Measurements from ENCODE around the gene BCL7A.

The BCL7A gene

DNA sequence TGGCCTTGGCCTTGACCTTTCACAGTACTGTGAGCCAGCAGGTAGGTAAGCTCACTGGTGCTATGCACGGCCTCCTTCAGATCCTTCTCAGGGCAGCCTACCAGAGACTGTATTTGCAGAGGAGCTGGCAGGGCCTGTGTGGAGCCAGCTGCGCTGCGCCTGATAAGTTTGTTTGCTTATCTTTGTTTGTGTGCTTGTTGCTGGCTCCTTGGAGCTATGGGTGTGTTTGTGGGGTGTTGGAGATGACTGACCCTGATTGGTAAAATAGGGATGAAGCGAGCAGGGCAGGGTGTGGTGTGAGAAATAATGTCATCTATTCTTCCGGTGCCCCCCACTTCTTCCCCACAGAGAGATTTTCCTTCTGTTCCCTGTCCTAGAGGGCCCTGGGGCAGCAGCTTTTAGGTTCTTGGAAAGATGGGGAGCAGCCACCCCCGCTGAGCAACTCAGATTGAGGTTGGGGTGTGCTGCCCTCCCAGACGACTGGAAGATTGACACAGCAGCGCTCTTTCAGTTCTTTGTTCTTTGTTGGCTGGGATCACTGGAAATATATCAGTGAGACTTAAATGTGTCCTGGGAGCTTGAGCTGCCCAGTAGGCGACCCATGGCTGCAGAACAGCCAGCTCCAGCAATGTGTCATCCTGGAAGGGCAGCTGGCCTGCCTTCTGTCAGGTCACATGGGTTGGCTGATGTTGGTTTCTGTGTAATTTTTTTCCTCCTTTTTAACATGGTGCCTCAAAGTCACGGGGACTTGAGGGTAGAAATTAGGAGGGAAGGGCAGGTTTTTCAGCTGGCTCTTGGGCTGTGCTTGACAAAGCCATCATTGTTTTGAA, 76.5 kb downstream of the BCL7A start:
- peaks cover 2% of the 10 kb centered on the region for H3K9me3 ChIP-seq (ENCODE audit: severe bottlenecking)
- no peaks in the 10 kb centered on the region for H3K36me3 ChIP-seq
- DNase-seq, result peak; percentile 30
- peak overlapping the region; percentile 31; the same call in 1 of the 2 replicates for H3K27ac ChIP-seq
- H3K4me3 ChIP-seq (ENCODE audit: low read depth, low read length), result no peak overlapping the region
- H3K27me3 ChIP-seq (ENCODE audit: insufficient read depth, low read depth, severe bottlenecking), result no peaks in the 10 kb centered on the region
- TF ChIP-seq, protein P1, sequence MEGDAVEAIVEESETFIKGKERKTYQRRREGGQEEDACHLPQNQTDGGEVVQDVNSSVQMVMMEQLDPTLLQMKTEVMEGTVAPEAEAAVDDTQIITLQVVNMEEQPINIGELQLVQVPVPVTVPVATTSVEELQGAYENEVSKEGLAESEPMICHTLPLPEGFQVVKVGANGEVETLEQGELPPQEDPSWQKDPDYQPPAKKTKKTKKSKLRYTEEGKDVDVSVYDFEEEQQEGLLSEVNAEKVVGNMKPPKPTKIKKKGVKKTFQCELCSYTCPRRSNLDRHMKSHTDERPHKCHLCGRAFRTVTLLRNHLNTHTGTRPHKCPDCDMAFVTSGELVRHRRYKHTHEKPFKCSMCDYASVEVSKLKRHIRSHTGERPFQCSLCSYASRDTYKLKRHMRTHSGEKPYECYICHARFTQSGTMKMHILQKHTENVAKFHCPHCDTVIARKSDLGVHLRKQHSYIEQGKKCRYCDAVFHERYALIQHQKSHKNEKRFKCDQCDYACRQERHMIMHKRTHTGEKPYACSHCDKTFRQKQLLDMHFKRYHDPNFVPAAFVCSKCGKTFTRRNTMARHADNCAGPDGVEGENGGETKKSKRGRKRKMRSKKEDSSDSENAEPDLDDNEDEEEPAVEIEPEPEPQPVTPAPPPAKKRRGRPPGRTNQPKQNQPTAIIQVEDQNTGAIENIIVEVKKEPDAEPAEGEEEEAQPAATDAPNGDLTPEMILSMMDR (IDR thresholded peaks at IDR 0.05; ENCODE audit: low read depth, low read length), result no peak

DNA sequence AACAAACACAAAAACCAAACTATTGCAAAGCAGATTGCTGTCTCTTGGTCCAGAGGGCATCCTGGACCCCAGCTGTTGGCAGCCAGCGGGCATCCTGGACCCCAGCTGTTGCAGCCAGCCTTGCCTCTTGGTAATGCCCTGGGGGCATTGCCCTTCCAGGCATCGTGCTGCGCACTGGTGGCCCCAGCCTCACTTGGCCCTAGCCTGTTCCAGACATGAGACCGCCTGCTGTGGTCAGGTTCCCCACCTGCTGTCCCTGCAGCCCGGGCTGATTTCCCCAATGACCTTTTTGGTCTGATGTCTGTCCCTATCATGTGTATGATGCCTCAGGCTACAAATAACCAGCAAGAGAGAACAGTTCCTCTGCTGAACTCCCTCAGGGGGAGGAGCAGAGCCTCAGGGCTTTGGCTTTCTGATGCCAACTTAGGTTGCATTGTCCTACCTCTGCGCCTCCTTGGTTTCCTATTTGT, 77.6 kb downstream of the BCL7A start:
- Histone ChIP-seq H3K4me3 (ENCODE audit: low read depth, low read length) (no peak overlapping the region), H3K27me3 (ENCODE audit: insufficient read depth, low read depth, severe bottlenecking) (no peaks in the 10 kb centered on the region), H3K36me3 (no peaks in the 10 kb centered on the region), H3K27ac (no peak overlapping the region), H3K9me3 (ENCODE audit: severe bottlenecking) (peaks cover 2% of the 10 kb centered on the region)
- TF ChIP-seq, protein P1 (IDR thresholded peaks at IDR 0.05; ENCODE audit: low read depth, low read length), result no peak
- DNase-seq, result no peak

DNA sequence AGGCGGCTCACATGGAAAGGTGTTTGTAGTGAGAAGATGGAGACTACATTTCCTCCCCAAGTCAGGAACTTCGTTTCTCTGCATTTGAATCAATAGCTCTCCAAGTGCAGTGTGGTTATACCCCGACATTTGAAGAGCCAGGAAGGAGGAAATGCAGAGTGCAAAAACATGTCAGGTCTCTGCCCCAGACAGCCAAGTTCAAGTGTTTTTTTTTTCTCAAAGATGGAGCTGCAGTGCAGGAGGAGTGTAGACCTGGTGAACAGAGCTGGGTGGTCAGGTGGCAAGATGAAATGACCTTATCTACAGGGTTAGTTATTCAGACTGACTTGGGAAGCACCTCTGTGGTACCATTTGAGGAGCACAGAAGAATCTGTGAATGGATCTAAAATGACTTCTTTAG, 78.2 kb downstream of the BCL7A start:
- no peaks in the 10 kb centered on the region for H3K9me3 ChIP-seq (ENCODE audit: severe bottlenecking)
- no peak for DNase-seq
- no peaks in the 10 kb centered on the region for H3K36me3 ChIP-seq
- TF ChIP-seq, protein P1 (IDR thresholded peaks at IDR 0.05; ENCODE audit: low read depth, low read length), result no peak
- no peak overlapping the region for H3K27ac ChIP-seq
- no peak overlapping the region for H3K4me3 ChIP-seq (ENCODE audit: low read depth, low read length)
- H3K27me3 ChIP-seq (ENCODE audit: insufficient read depth, low read depth, severe bottlenecking), result no peaks in the 10 kb centered on the region

DNA sequence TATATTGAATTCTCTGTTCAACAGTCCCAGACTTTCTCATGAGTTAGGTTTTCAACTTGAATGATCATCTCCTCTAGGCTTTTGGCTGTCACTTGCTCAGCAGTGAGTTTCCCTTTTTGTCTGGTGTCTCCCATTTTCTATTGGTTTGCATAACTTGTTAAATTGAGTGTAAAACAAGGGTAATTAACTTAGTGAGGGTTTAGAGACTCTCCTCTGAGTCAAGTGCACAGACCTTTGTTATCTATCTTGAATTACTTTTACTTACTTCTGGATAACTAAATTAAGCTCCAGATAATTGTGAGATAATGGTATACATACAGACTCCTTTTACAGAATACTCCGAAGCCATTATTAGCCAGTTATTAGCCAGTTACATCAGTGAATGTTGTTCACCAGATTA, 78.9 kb downstream of the BCL7A start:
- H3K27me3 ChIP-seq (ENCODE audit: insufficient read depth, low read depth, severe bottlenecking), result no peaks in the 10 kb centered on the region
- no peak for DNase-seq
- no peak overlapping the region for H3K27ac ChIP-seq
- no peaks in the 10 kb centered on the region for H3K36me3 ChIP-seq
- TF ChIP-seq, protein P1 (IDR thresholded peaks at IDR 0.05; ENCODE audit: low read depth, low read length), result no peak
- no peaks in the 10 kb centered on the region for H3K9me3 ChIP-seq (ENCODE audit: severe bottlenecking)
- no peak overlapping the region for H3K4me3 ChIP-seq (ENCODE audit: low read depth, low read length)

DNA sequence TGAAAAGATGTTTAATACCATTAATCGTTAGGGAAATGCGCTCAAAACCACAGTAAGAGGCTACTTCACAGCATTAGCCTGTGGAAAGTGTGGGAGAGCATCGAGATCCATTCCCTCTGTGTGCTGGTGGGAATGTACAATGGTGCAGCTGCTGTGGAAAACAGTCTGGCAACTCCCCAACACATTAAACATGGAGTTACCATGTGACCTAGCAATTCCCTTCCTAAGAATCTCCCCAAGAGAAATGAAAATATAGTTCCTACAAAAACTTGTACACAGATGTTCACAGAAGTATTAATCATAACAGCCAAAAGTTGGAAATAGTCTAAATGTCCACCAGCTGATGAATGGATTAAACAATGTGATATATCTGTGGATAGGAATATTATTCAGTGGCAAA, 80.6 kb downstream of the BCL7A start:
- no peaks in the 10 kb centered on the region for H3K36me3 ChIP-seq
- TF ChIP-seq, protein P1 (IDR thresholded peaks at IDR 0.05; ENCODE audit: low read depth, low read length), result no peak
- no peaks in the 10 kb centered on the region for H3K27me3 ChIP-seq (ENCODE audit: insufficient read depth, low read depth, severe bottlenecking)
- DNase-seq, result no peak
- no peak overlapping the region for H3K4me3 ChIP-seq (ENCODE audit: low read depth, low read length)
- H3K9me3 ChIP-seq (ENCODE audit: severe bottlenecking), result no peaks in the 10 kb centered on the region
- no peak overlapping the region for H3K27ac ChIP-seq
